ENCODE measurements around the gene SCMH1. TPM values are rescaled to one million over a fixed set of nuclear protein-coding genes. Genes with fewer than 3 reads are reported as not detected.

SCMH1 gene
- total and polyA plus RNA-seq, 2 experiments from 2014 or later: 15.0 to 19.4 TPM

GRCh38 chr1:41020654-41021053 is 221.5 kb downstream of the SCMH1 start:
- Histone ChIP-seq H3F3A (replicated peaks; ENCODE audit: low read depth) (peaks cover 3% of the 10 kb centered on the region; the same call in 1 of the 2 replicates), H3K4me3 (no peak overlapping the region), H3K4me2 (no peak overlapping the region), H3K27me3 (ENCODE audit: insufficient read depth) (peaks cover 17% of the 10 kb centered on the region; the same call in 1 of the 2 replicates), H3K9me2 (ENCODE audit: insufficient read depth) (no peaks in the 10 kb centered on the region), H3K79me2 (replicated peaks; ENCODE audit: insufficient read depth) (no peaks in the 10 kb centered on the region), H3K36me3 (ENCODE audit: insufficient read depth) (no peaks in the 10 kb centered on the region; the same call in 1 of the 2 replicates), H3K27ac (ENCODE audit: low read depth) (no peak overlapping the region), H3K4me1 (ENCODE audit: insufficient read depth) (peaks cover 7% of the 10 kb centered on the region; the same call in 1 of the 2 replicates), H4K20me1 (replicated peaks; ENCODE audit: insufficient read depth) (peaks cover 4% of the 10 kb centered on the region; the same call in 1 of the 2 replicates), H2AFZ (no peak overlapping the region)
- no peaks in the 10 kb centered on the region; the same call in 2 of the 3 replicates for H3K9me3 Mint-ChIP-seq
- peaks cover 46% of the 10 kb centered on the region for H3K27me3 Mint-ChIP-seq (ENCODE audit: insufficient read depth, low read depth, poor library complexity)
- TF ChIP-seq, protein P1, sequence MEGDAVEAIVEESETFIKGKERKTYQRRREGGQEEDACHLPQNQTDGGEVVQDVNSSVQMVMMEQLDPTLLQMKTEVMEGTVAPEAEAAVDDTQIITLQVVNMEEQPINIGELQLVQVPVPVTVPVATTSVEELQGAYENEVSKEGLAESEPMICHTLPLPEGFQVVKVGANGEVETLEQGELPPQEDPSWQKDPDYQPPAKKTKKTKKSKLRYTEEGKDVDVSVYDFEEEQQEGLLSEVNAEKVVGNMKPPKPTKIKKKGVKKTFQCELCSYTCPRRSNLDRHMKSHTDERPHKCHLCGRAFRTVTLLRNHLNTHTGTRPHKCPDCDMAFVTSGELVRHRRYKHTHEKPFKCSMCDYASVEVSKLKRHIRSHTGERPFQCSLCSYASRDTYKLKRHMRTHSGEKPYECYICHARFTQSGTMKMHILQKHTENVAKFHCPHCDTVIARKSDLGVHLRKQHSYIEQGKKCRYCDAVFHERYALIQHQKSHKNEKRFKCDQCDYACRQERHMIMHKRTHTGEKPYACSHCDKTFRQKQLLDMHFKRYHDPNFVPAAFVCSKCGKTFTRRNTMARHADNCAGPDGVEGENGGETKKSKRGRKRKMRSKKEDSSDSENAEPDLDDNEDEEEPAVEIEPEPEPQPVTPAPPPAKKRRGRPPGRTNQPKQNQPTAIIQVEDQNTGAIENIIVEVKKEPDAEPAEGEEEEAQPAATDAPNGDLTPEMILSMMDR (conservative IDR thresholded peaks at IDR 0.05; ENCODE audit: low read depth in 2 of 2): no peak
- TF ChIP-seq STAT1 (IDR thresholded peaks at IDR 0.05; ENCODE audit: unreplicated experiment) (no peak), CREB1 (CRISPR knock-in tag; IDR thresholded peaks at IDR 0.05; ENCODE audit: low read depth) (no peak), ZNF462 (CRISPR knock-in tag; IDR thresholded peaks at IDR 0.05) (no peak), ZNF331 (CRISPR knock-in tag; IDR thresholded peaks at IDR 0.05; ENCODE audit: low read depth) (no peak), ZNF114 (CRISPR knock-in tag; IDR thresholded peaks at IDR 0.05) (no peak), EZH2phosphoT487 (IDR thresholded peaks at IDR 0.05; ENCODE audit: unreplicated experiment) (no peak), EZH2 (IDR thresholded peaks at IDR 0.05; ENCODE audit: low read depth, unreplicated experiment) (no peak), NANOG (IDR thresholded peaks at IDR 0.05; ENCODE audit: borderline replicate concordance) (no peak), ETS1 (IDR thresholded peaks at IDR 0.05) (no peak), POLR2AphosphoS5 (IDR thresholded peaks at IDR 0.05; ENCODE audit: low read depth) (no peak), JUNB (IDR thresholded peaks at IDR 0.05; ENCODE audit: unreplicated experiment) (no peak)
- TF ChIP-seq, protein P2, sequence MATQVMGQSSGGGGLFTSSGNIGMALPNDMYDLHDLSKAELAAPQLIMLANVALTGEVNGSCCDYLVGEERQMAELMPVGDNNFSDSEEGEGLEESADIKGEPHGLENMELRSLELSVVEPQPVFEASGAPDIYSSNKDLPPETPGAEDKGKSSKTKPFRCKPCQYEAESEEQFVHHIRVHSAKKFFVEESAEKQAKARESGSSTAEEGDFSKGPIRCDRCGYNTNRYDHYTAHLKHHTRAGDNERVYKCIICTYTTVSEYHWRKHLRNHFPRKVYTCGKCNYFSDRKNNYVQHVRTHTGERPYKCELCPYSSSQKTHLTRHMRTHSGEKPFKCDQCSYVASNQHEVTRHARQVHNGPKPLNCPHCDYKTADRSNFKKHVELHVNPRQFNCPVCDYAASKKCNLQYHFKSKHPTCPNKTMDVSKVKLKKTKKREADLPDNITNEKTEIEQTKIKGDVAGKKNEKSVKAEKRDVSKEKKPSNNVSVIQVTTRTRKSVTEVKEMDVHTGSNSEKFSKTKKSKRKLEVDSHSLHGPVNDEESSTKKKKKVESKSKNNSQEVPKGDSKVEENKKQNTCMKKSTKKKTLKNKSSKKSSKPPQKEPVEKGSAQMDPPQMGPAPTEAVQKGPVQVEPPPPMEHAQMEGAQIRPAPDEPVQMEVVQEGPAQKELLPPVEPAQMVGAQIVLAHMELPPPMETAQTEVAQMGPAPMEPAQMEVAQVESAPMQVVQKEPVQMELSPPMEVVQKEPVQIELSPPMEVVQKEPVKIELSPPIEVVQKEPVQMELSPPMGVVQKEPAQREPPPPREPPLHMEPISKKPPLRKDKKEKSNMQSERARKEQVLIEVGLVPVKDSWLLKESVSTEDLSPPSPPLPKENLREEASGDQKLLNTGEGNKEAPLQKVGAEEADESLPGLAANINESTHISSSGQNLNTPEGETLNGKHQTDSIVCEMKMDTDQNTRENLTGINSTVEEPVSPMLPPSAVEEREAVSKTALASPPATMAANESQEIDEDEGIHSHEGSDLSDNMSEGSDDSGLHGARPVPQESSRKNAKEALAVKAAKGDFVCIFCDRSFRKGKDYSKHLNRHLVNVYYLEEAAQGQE (IDR thresholded peaks at IDR 0.05; ENCODE audit: unreplicated experiment): no peak
- H3K4me3 Mint-ChIP-seq: no peak overlapping the region
- H3K27ac Mint-ChIP-seq: no peak overlapping the region
- no peak for DNase-seq (ENCODE audit: low spot score)
- peaks cover 23% of the 10 kb centered on the region for H3K36me3 Mint-ChIP-seq (ENCODE audit: low read depth)
- H3K4me1 Mint-ChIP-seq: peaks cover 24% of the 10 kb centered on the region
- no peak for ATAC-seq
